ENCODE data around the gene IKBKE. TPM values are rescaled to one million over a fixed set of nuclear protein-coding genes. Genes with fewer than 3 reads are reported as not detected.
A peak's percentile ranks its signal among the peaks of the same experiment; 100 is the strongest.

The IKBKE gene
- total RNA-seq, 1 donor from 2014 or later = 0.41 TPM

DNA sequence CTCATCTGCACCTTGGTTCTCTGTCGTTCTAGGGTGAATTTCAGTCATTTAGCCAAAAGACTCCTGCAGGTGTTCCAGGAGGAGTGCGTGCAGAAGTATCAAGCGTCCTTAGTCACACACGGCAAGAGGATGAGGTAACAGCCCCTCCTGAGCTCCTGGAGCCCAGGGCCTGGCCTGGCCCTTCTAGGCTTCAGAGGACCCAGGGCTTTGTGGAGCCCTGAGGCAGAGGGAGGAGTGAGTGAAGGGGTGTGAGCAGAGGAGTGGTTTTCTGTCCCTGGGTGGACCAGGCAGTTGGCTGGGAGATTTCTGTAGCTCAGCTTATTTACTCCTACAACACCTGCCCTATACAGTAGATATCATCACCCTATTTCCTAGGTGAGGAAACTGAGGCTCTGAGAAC lies 21.3 kb downstream of the IKBKE start:
- FAIRE-seq (no peak), DNase-seq (ENCODE audit: low spot score in 2 of 2) (no peak)

DNA sequence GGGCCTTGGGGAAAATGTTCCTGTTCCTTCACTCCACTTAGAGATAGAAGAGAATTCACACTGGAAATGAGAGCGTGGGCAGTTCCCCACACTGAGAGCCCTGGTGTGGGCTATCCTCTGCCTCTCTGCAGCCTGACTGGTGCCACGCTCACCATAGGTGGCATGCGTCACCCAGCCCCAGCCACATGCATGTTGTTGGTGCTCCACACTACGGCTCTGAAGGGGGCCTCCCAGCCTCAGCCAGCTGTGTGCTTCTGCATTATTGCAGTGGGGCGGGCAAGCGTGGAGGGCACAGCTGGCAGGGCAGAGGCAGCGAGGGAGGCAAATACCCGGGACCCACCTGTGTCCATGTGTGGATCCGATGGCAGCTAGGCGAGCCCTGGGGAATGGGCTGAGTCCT lies 22.3 kb downstream of the IKBKE start:
- no peak for FAIRE-seq

DNA sequence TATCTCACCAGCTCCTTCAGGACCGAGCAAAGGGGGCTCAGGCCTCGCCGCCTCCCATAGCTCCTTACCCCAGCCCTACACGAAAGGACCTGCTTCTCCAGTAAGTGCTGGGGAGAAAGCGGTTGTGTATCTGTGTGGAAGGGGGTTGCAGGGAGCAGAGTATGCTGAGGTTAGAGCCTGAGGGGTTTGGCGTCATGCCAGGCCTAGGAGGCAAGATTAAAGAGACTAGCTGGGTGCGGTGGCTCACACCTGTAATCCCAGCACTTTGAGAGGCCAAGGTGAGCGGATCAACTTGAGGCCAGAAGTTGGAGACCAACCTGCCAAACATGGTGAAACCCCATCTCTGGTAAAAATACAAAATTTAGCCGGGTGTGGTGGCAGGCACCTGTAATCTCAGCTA lies 23.0 kb downstream of the IKBKE start:
- DNase-seq (ENCODE audit: low spot score in 2 of 2) (no peak), FAIRE-seq (no peak)

More for the DNA sequence above, 22.3 kb downstream of the IKBKE start:
- DNase-seq (ENCODE audit: low spot score in 2 of 2) = no peak

DNA sequence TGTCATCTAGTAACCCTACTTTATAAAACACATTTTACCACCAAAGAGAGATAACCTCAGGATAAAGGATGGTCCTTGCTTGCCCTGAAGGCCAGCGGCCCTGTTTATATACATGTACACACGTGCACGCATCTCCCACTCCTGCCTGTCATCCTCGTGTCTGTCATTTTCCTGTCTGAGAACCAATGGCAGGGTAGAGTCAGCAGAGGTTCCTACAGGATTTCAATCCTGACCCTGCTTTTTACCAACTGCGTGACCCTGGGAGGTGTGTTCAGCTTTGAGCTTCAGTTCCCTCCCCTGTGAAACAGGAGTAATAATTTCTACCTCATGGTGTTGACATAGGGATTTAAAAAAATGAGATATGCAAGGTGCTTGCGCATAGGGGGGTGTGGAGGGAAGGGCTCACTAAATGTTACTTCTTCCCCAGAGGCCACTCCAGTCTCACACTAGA lies 24.8 kb downstream of the IKBKE start:
- FAIRE-seq (no peak), DNase-seq (ENCODE audit: low spot score in 2 of 2) (no peak)

DNA sequence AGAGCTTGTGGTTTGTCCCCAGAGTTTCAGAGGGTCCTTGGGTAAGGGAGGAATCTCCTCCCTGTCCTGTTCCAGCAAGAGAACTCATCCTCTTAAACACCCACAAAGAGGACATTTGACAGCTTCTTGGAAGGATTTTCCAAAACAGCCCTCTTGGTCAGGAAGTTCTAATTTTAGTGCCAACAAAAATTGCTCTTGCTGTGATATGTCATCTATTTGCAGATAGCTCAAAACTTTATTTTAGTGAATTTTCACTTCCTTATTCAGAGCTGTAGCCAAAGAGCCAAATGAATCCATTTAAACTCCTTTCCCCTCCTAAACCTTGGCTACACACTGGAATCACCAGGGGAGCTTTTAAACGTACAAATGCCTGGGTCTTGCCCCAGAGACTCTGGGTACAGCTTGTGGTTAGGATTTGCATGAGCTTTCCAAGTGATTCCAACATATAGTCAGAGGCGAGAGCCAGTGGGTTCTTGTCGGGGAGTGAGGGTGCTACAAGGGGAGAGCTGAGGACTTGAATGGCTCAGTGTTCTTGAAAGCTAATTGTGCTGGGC lies 25.3 kb downstream of the IKBKE start:
- FAIRE-seq = no peak
- DNase-seq (ENCODE audit: low spot score in 2 of 2) = no peak

DNA sequence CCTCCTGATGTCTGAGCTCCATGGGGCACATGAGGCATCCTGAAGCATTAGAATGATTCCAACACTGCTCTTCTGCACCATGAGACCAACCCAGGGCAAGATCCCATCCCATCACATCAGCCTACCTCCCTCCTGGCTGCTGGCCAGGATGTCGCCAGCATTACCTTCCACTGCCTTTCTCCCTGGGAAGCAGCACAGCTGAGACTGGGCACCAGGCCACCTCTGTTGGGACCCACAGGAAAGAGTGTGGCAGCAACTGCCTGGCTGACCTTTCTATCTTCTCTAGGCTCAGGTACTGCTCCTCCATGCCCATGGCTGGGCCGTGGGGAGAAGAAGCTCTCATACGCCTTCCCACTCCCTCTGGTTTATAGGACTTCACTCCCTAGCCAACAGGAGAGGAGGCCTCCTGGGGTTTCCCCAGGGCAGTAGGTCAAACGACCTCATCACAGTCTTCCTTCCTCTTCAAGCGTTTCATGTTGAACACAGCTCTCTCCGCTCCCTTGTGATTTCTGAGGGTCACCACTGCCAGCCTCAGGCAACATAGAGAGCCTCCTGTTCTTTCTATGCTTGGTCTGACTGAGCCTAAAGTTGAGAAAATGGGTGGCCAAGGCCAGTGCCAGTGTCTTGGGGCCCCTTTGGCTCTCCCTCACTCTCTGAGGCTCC lies 26.0 kb downstream of the IKBKE start:
- FAIRE-seq = no peak
- no peak for DNase-seq (ENCODE audit: low spot score in 2 of 2)

DNA sequence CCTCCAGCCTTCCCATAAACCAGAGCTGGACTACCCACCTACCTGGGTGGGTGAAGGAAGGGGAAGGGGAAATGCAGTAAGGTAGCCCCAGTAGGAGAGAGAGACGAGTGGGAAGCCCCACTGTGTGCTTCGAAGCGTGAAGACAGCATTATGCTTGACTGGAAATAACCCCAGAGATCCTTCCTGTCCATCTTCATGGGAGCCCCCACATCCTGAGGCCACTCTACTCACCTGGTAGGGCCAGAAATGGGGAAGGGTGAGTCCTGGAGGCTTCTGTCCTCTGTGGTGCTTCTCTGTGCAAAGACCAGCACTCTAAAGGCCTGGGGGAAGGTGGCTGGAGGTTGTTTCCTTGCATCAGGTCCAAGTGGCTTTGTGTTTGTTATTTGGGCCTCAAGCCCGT lies 27.1 kb downstream of the IKBKE start:
- FAIRE-seq = no peak

DNA sequence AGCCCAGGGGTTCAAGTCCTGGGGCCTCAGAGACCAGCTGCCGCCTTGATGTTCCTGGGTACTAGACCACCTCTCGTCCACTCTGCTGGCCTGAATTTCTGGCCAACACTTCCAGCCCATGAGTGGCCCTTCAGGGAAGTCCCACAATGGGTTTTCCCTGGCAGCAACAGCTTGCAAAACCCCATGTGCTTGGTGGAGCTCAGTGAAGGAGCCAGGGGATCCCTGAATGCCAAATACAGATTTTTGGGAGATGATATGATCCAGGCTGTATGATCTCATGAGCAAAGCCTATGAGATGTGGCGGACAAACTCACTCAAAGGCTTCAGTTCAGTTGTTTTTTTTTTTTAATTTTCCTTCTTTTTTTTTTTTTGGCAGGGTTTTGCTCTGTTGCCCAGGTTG lies 27.5 kb downstream of the IKBKE start:
- DNase-seq (ENCODE audit: low spot score in 2 of 2) (no peak), FAIRE-seq (no peak)

More for the DNA sequence above, 27.1 kb downstream of the IKBKE start:
- DNase-seq (ENCODE audit: low spot score in 2 of 2) = no peak

DNA sequence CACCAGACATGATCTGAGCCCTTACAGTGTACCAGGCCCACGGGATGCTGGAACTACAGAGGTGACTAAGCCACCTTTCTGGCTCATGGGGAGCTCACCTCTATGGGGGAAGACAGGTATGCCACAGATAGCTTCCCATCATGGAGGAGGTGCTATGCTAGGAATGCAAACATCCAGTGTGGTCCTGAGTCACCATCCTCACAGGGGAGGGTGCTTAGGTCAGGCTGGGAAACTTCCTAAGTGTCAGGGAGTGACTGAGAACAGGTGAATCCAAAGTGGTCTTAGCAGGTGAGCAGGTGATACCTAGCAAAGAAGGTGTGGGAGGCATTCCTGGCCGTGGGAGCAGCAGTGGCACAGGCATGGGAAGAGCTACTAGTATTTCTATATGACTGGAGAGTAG lies 28.4 kb downstream of the IKBKE start:
- DNase-seq (ENCODE audit: low spot score in 2 of 2) (no peak), FAIRE-seq (no peak)

DNA sequence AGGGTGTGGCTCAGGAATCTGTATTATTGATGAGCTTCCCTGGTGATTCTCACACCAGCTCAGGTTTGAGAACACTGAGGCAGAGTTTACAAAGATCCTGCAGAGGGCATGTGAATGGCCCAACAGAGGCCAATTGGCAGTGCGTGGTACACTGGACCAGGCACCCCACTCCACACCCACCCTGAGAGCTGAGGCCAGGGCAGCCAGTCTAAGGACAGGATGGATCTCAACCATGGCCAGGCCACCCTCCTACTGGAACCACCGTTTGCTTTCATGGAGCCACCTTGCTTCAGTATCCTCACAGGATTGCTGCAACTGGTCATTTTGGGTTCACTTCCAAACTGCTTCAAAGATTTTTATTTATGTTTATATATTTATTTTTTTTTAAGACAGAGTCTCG lies 29.8 kb downstream of the IKBKE start:
- FAIRE-seq (no peak), DNase-seq (ENCODE audit: low spot score in 2 of 2) (no peak)

DNA sequence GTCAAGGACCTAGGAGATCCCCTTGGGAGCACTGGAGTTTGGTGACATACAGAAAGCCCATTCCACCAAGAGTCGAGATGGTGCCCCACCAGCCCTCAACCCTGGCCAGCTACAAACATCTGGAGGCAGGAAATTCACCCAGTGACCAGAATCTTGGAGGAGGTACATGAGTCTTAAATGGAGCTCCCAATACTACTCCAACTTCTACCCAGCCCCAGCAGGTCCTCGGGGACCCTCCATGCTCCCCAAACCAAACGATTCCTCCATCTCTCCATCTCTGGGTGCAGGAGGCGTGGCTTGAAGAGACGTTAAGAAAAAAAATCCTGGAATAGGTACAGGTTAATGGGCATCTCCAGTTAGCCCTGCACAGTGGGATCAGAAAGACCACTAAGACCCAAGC lies 31.6 kb downstream of the IKBKE start:
- DNase-seq (ENCODE audit: low spot score in 2 of 2) (no peak), FAIRE-seq (no peak)

DNA sequence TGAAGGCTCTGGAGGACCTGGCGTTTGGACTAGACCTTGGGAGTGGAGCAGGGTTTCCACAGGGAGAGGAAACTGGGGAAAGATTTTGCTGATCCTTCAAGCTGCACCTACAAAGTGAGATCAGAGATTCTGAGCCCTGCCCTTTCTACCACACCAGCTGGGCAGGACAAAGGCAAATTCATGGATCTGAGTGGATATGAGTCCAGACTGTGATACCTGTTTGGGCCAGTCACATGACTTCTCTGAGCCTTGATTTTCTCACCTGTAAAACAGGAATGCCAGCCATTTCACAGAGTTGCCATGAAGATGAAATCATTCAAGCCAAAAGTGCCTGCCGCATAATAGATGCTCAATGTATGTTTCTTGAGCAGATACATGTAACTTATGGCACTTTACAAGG lies 32.1 kb downstream of the IKBKE start:
- DNase-seq (ENCODE audit: low spot score in 2 of 2) (no peak), FAIRE-seq (no peak)

DNA sequence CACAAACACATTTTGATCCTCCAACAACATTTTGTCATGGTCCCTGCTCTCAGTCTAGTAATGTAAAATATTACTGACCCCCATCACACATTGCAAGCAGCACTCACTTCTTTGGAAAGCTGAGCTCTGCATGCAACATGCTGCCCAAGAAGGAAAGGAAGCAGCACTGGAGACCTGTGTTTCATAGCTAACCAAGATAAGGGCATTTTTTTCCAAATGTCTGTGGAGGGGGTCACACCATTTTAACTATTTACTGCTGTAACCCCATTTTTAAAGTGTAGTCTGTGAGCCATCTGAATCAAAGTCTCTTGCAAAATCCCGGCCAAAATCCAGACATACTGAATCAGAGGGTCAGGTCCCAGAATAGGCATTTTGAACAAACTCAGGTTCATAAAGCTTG lies 32.5 kb downstream of the IKBKE start:
- FAIRE-seq (no peak), DNase-seq (ENCODE audit: low spot score in 2 of 2) (no peak)

DNA sequence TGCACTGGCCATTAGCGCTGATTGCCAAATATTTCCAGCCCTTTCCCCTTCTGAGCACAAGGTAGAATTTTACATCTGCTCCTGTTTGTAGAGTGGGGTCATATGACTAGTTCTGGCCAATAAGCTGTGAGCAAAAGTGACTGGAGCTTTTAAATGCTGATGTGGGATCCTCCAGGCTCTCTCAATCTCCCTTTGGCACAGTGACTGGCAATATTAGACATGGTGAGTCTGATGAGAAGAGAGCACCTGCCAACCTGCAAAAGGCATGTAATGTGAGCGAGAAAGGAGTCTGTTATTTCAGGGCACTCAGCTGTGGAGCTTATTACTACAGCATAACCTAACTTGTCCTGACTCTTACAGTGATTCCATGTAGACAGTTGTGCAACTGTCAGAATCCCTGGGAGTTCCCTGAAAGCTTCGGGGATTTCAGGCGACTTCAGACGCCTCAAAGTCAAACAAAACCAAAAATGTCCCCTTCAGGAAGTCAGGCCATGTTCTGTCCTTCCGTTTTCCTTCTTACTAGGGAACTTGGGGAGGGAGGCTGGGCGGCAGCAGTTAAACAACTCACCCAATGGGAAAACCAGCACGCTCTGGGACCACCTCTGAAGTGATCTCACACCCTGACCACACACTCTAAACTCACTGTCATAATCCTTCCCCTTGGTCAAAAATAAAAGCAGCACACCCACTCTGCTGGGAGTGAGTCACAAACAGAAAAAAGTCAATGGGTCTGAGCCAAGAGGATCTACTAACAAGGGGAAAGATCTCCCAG lies 33.5 kb downstream of the IKBKE start:
- DNase-seq (ENCODE audit: low spot score in 2 of 2) (peak in 1 of 2 donors; percentile 48), FAIRE-seq (no peak)

DNA sequence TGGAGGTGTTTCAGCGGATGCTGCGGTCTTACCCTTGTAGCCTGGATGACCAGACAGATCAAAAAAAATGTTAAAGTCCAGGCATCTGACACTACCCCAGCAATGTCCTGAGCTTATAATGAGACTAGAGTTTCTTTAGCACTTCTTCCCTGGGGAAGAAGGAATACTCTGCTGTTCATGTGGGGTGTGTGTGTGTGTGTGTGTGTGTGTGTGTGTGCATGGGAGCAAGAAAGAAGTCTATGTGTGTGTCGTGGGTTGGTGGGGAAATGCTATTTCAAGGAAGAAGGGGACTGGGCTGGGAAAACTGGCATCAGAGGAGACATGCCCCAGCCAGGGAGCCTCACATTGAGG lies 34.1 kb downstream of the IKBKE start:
- DNase-seq (ENCODE audit: low spot score in 2 of 2) (no peak), FAIRE-seq (no peak)

DNA sequence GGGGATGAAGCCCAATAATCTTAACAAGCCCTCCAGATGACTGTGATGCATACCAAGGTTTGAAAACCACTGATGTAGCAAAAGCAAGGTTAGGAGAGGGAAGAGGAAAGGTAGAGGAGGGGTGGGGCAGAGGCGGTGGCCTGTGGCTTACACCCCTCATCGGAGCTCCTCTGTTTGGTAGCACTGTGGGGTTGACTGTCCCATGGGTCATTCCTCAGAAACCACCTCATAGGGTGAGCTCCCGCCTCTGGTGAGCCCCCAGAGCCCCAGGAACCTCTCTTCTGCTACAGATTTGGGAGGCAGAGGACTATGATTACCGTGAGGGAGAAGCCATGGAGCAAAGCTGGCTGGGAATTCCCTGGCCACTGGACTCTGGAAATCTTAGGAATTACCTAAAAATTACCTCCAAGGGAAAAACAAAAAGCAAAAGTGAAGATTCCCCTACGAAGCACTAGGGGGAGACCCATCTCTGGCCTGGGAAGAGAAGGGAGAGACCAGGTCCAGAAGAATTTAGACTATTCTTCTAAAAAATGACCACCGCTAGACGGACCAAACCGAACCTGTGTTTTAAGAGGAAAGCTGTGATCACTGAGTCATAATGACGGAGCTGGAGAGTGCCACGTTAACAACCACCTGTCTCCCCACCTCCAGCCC lies 35.6 kb downstream of the IKBKE start:
- DNase-seq (ENCODE audit: low spot score in 2 of 2) (peak in 1 of 2 donors; percentile 34), FAIRE-seq (no peak)

DNA sequence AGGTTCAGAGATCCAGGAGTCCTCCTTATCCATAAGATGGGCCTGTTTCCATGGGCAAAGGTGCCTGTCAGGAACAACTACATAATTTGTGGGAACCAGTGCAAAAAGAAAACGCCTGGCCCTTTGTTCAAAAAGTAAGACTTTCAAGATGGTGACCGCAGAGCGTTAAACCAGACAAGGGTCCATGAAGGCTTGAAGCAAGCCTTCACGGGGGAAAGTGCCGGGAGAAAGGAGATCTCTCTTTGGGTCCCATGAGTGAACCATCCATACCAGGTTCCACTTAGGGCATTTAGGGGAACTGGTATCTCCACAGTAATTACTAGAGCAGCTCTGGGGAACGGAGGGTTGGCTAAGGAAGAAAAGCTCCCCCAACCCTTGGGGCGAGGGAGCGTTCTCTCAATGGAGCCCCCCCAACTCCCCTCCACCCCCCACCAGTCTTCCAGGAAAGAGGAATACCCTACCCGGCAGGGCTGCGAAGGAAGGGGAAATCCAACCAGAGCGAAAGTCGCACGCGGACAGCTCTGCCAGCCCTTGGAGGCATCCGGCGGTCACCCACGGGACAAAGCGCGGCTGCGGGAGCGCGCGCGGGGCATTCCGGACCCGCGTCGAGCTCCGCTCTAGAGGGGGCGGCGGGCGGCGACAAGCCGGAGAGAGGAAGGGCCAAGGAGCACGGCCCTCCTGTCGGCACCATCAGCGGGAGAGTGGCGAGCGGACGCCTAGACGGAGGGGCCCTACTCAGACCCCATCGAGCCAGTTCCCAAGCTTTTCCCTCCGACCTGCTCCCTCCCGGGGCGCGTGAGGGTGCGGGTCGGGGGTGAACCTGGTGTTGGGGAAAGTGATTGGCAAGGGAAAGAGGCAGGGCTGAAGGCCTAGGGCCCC lies 36.4 kb downstream of the IKBKE start:
- no peak for FAIRE-seq
- DNase-seq (ENCODE audit: low spot score in 2 of 2) = no peak

DNA sequence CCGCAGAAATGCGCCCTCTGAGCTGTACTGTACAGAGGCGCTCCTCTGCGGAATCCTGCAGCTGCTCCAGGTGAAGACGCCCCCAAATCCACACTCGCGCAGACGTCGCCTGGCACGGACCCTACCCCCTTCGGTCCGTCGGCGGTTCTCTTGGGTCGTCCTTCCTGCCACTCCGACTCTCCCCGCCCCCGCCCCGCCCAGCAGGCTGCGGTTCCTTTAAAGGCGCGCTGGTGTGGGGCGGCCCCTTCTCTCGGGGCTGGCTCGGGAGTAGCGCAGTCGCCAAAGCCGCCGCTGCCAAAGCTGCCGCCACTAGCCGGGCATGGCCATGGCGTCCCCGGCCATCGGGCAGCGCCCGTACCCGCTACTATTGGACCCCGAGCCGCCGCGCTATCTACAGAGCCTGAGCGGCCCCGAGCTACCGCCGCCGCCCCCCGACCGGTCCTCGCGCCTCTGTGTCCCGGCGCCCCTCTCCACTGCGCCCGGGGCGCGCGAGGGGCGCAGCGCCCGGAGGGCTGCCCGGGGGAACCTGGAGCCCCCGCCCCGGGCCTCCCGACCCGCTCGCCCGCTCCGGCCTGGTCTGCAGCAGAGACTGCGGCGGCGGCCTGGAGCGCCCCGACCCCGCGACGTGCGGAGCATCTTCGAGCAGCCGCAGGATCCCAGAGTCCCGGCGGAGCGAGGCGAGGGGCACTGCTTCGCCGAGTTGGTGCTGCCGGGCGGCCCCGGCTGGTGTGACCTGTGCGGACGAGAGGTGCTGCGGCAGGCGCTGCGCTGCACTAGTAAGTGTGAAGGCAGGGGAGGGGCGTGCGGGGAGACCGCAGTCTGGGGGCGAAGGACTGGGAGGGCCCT lies 37.2 kb downstream of the IKBKE start, which contains the start of gene RASSF5:
Gene RASSF5 (plus strand): TSS at position 248 of the 846 bp plus-strand sequence. CDS start 72 bp downstream, at position 320.
- DNase-seq (ENCODE audit: low spot score in 2 of 2) (peak; percentile 71 to 80), FAIRE-seq (no peak)

DNA sequence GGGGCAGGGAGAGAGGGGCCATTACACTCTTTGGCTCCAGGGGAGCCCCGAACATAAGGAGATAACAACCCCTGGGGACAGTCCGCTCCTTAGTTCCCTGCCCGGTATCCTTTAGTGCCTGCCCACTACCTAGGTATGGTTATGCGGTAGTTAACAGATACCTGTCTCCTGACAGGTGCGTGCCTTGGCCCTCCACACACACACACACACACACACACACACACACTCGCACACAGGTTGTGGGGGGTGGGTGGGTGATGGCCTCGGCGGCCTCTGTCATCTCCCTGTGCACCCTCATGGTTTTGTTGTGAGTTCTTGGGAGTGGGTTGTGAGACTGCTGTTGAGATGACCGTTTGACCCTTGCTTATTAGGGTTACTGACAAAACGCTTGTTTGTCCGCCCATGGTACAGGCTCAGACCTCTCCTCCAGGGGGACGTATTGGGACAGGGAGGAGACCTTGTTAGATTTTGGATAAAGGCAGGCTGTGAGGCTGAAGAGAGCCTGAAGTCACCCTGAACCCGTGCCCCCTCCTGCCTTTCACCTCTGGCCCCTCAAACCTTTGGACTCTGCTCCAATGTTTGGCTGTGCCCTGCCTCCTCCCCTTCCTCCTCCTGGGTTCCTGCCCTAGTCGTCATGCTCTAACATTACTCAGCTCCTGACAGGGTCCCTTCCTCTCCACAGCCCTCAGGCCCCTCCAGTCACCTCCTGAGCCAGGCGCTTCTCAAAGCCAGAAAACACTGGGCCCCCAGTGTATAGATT lies 38.0 kb downstream of the IKBKE start:
- FAIRE-seq = no peak

More for the DNA sequence above, 38.0 kb downstream of the IKBKE start:
- DNase-seq (ENCODE audit: low spot score in 2 of 2) = no peak
